ENCODE measurements around the gene TBCE. TPM values are rescaled to one million over a fixed set of nuclear protein-coding genes. Genes with fewer than 3 reads are reported as not detected.

TBCE gene
- total and polyA plus RNA-seq, 9 donors: 24.9 to 50.0 (median 40.1) TPM

DNA sequence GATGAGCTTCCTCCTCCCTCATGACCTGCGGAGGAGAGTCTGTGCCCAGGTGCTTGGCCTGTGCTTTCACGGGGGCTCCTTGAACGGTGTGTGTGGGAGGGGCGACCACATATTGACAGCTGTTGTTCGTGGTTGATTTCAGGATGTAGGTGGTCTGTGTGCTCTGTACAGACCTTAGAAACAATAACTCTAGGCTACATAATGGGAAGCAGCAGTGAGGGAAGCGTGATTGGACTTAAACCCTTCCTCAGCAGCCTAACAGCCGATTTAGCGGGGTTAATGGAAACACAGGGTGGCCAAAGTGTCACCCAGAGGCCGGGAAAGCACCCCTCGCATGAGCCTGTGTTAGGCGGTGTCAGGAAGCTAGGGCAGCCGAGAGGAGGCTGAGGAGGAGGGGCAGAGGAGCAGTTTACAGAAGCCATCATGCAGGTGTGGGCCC lies 56.0 kb downstream of the TBCE start:
- 40% methylated on average over 5 of the region's 12 CpGs for WGBS (ENCODE audit: insufficient coverage)
- no peak overlapping the region for H3K4me3 ChIP-seq (ENCODE audit: low read length)
- DNase-seq: no peak

GRCh38 chr1:235424092-235424491 lies 56.9 kb downstream of the TBCE start:
- WGBS (ENCODE audit: insufficient coverage): 92% methylated on average over 5 of the region's 8 CpGs
- H3K27me3 ChIP-seq (ENCODE audit: control insufficient read depth, insufficient read depth, low read length): no peaks in the 10 kb centered on the region
- H3K9me3 ChIP-seq (replicated peaks; ENCODE audit: control insufficient read depth, low read depth, low read length): no peaks in the 10 kb centered on the region
- peaks cover 5% of the 10 kb centered on the region for H3K36me3 ChIP-seq (ENCODE audit: control insufficient read depth, insufficient read depth, low read length)
- no peaks in the 10 kb centered on the region for H3K4me1 ChIP-seq (ENCODE audit: control insufficient read depth, insufficient read depth, low read length)
- H3K4me3 ChIP-seq (ENCODE audit: low read length): no peak overlapping the region
- no peak for DNase-seq
- H3K27ac ChIP-seq (ENCODE audit: low read length): no peak overlapping the region

More for the DNA sequence above, 56.0 kb downstream of the TBCE start:
- H3K27me3 ChIP-seq (ENCODE audit: control insufficient read depth, insufficient read depth, low read length): no peaks in the 10 kb centered on the region
- H3K4me1 ChIP-seq (ENCODE audit: control insufficient read depth, insufficient read depth, low read length): no peaks in the 10 kb centered on the region
- peaks cover 5% of the 10 kb centered on the region for H3K36me3 ChIP-seq (ENCODE audit: control insufficient read depth, insufficient read depth, low read length)
- no peaks in the 10 kb centered on the region for H3K9me3 ChIP-seq (replicated peaks; ENCODE audit: control insufficient read depth, low read depth, low read length)
- no peak overlapping the region for H3K27ac ChIP-seq (ENCODE audit: low read length)

DNA sequence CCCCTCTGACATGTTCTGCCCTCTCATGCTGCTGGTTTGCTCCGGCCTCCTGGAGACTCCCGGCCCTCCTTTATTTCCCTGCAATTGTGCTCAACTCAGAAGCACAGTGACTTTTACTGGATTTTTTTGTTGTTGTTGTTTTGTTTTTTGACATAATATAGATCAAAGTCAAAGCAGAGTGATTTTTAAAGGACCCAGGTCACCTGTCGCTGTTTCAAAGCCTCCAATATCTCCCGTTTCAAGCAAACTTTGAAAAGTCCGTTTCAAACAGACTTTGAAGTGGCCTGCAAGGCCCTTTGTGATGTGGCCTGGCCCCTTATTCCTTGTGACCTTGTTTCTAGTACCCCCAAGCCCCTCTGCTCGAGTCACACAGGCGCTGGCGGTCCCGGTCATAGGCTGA lies 58.1 kb downstream of the TBCE start:
- Histone ChIP-seq H3K27ac (ENCODE audit: low read length) (no peak overlapping the region), H3K9me3 (replicated peaks; ENCODE audit: control insufficient read depth, low read depth, low read length) (no peaks in the 10 kb centered on the region)
- WGBS (ENCODE audit: insufficient coverage): 88% methylated on average over 7 of the region's 9 CpGs

DNA sequence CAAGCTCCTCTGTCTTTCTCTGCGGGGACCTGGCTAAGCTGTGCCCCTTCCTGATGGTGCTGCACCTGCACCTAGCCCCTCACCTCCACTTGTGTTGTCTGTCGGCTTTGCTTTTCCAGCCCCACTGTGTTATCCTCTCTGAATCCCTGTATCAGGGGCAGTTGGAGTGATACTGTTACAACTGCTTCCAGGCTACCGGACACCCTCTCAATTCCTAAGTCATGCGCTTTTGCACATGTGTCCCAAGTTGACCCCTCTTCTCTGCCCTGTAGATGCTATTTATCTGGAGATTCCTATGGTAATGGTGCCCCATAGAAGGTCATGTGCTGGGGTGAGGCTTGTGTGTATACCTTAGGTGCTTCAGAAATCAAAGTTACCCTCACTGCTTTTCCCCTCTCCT lies 58.9 kb downstream of the TBCE start:
- no peaks in the 10 kb centered on the region for H3K9me3 ChIP-seq (replicated peaks; ENCODE audit: control insufficient read depth, low read depth, low read length)
- no peak overlapping the region for H3K27ac ChIP-seq (ENCODE audit: low read length)
- H3K36me3 ChIP-seq (ENCODE audit: control insufficient read depth, insufficient read depth, low read length): peaks cover 3% of the 10 kb centered on the region
- no peak for DNase-seq
- WGBS (ENCODE audit: insufficient coverage): 100% methylated on average over 1 of the region's 4 CpGs
- no peaks in the 10 kb centered on the region for H3K27me3 ChIP-seq (ENCODE audit: control insufficient read depth, insufficient read depth, low read length)
- H3K4me3 ChIP-seq (ENCODE audit: low read length): no peak overlapping the region
- H3K4me1 ChIP-seq (ENCODE audit: control insufficient read depth, insufficient read depth, low read length): no peaks in the 10 kb centered on the region

More for the DNA sequence above, 58.1 kb downstream of the TBCE start:
- Histone ChIP-seq H3K4me1 (ENCODE audit: control insufficient read depth, insufficient read depth, low read length) (no peaks in the 10 kb centered on the region), H3K36me3 (ENCODE audit: control insufficient read depth, insufficient read depth, low read length) (peaks cover 5% of the 10 kb centered on the region), H3K27me3 (ENCODE audit: control insufficient read depth, insufficient read depth, low read length) (no peaks in the 10 kb centered on the region), H3K4me3 (ENCODE audit: low read length) (no peak overlapping the region)
- no peak for DNase-seq

DNA sequence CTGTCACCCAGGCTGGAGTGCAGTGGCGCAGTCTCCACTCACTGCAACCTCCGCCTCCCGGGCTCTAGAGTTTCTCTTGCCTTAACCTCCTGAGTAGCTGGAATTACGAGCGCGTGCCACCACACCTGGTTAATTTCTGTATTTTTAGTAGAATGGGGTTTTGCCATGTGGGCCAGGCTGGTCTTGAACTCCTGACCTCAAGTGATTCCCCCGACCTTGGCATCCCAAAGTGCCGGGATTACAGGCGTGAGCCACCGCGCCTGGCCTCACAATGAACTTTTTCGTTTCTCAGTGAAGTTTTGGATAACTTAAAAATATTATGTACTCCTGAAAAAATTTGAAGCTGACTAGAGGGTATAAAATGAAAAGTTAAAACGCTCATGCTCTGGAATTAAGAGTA lies 59.5 kb downstream of the TBCE start:
- Histone ChIP-seq H3K27me3 (ENCODE audit: control insufficient read depth, insufficient read depth, low read length) (no peaks in the 10 kb centered on the region), H3K27ac (ENCODE audit: low read length) (no peak overlapping the region), H3K36me3 (ENCODE audit: control insufficient read depth, insufficient read depth, low read length) (peaks cover 2% of the 10 kb centered on the region), H3K9me3 (replicated peaks; ENCODE audit: control insufficient read depth, low read depth, low read length) (no peaks in the 10 kb centered on the region), H3K4me3 (ENCODE audit: low read length) (no peak overlapping the region), H3K4me1 (ENCODE audit: control insufficient read depth, insufficient read depth, low read length) (no peaks in the 10 kb centered on the region)
- DNase-seq: no peak
- WGBS (ENCODE audit: insufficient coverage): no CpG with 5 or more reads among the region's 13 CpGs

- Histone ChIP-seq H3K4me1 (ENCODE audit: control insufficient read depth, insufficient read depth, low read length) (no peaks in the 10 kb centered on the region), H3K27ac (ENCODE audit: low read length) (no peak overlapping the region), H3K4me3 (ENCODE audit: low read length) (no peak overlapping the region), H3K36me3 (ENCODE audit: control insufficient read depth, insufficient read depth, low read length) (peaks cover 4% of the 10 kb centered on the region), H3K27me3 (ENCODE audit: control insufficient read depth, insufficient read depth, low read length) (no peaks in the 10 kb centered on the region), H3K9me3 (replicated peaks; ENCODE audit: control insufficient read depth, low read depth, low read length) (no peaks in the 10 kb centered on the region)
- DNase-seq: no peak
- 83% methylated on average over 1 of the region's 4 CpGs for WGBS (ENCODE audit: insufficient coverage)
Observed at GRCh38 chr1:235427447-235427846, 60.2 kb downstream of the TBCE start.

DNA sequence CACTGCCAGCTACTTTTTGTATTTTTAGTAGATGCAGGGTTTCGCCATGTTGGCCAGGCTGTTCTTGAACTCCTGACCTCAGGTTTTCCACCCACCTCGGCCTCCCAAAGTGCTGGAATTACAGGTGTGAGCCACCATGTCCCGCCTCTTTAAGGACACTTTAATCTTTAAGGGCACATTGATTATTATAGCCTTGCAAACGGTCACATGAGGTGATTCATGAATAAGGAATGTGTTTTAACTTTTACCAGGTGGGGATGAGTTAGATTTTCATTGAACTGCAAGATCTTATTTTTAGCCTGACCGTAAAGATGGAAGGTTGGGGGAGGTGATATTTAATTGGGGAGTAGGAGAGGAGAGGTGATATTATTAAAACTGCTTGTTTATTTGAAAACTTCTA lies 61.9 kb downstream of the TBCE start:
- Histone ChIP-seq H3K36me3 (ENCODE audit: control insufficient read depth, insufficient read depth, low read length) (peaks cover 11% of the 10 kb centered on the region), H3K27me3 (ENCODE audit: control insufficient read depth, insufficient read depth, low read length) (no peaks in the 10 kb centered on the region), H3K9me3 (replicated peaks; ENCODE audit: control insufficient read depth, low read depth, low read length) (no peaks in the 10 kb centered on the region), H3K4me1 (ENCODE audit: control insufficient read depth, insufficient read depth, low read length) (no peaks in the 10 kb centered on the region), H3K27ac (ENCODE audit: low read length) (no peak overlapping the region), H3K4me3 (ENCODE audit: low read length) (no peak overlapping the region)
- WGBS (ENCODE audit: insufficient coverage): 50% methylated on average over 2 of the region's 5 CpGs
- DNase-seq: no peak

DNA sequence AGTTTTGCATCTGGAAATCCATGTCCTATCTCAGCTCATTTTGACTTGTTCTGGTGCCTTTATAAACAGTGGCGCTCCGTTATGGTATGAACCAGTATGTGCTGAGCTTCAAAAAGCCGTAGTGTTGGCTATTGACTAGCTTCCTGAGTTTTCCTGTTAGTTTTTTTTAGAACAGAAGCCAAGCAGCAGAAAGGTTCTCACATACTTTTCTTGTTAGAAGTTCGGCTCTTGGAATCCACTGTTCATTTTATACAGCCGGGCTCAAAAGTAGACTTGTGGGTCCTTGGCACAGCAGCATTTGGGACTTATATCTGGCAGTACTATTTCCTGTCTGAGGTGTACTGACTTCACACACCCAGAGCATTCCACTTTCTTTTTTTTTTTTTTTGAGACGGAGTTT lies 63.8 kb downstream of the TBCE start:
- H3K4me1 ChIP-seq (ENCODE audit: control insufficient read depth, insufficient read depth, low read length): no peaks in the 10 kb centered on the region
- WGBS (ENCODE audit: insufficient coverage): 78% methylated on average over 3 of the region's 6 CpGs
- H3K27ac ChIP-seq (ENCODE audit: low read length): no peak overlapping the region
- H3K9me3 ChIP-seq (replicated peaks; ENCODE audit: control insufficient read depth, low read depth, low read length): no peaks in the 10 kb centered on the region
- H3K27me3 ChIP-seq (ENCODE audit: control insufficient read depth, insufficient read depth, low read length): no peaks in the 10 kb centered on the region
- peaks cover 16% of the 10 kb centered on the region for H3K36me3 ChIP-seq (ENCODE audit: control insufficient read depth, insufficient read depth, low read length)
- no peak overlapping the region for H3K4me3 ChIP-seq (ENCODE audit: low read length)
- no peak for DNase-seq

GRCh38 chr1:235434001-235434400 lies 66.8 kb downstream of the TBCE start:
- 77% methylated on average over 3 of the region's 8 CpGs for WGBS (ENCODE audit: insufficient coverage)
- no peak overlapping the region for H3K4me3 ChIP-seq (ENCODE audit: low read length)

DNA sequence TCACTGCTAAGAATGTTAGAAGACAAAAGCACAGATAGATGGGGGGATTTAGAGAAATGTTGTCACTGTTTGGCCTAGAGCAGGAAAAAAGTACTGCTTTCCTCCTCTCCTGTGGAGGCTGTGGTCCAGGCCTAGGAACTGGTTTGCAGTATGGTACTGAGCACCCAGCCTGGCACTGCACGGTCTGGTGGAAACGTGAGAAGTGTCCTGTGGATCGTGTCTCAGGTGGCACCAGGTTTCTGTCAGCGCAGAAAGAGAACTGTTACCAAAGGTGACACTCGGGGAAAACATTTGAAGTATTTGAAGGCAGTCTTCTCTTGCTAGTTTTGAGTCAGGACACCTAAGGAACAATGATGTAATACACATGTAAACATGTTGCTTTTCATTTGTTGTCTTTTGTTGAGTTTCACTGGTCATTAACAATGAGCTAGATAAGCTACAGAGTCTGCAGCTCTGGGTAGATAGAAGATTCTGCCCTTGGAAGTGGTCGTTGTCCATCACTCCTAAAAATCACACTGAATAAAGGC lies 74.0 kb downstream of the TBCE start:
- WGBS (ENCODE audit: insufficient coverage): 82% methylated on average over 4 of the region's 6 CpGs
- Histone ChIP-seq H3K27ac (ENCODE audit: low read length) (no peak overlapping the region), H3K4me3 (ENCODE audit: low read length) (no peak overlapping the region), H3K36me3 (ENCODE audit: control insufficient read depth, insufficient read depth, low read length) (peaks cover 49% of the 10 kb centered on the region), H3K9me3 (replicated peaks; ENCODE audit: control insufficient read depth, low read depth, low read length) (no peaks in the 10 kb centered on the region), H3K4me1 (ENCODE audit: control insufficient read depth, insufficient read depth, low read length) (no peaks in the 10 kb centered on the region), H3K27me3 (ENCODE audit: control insufficient read depth, insufficient read depth, low read length) (no peaks in the 10 kb centered on the region)
- DNase-seq: no peak

More at GRCh38 chr1:235434001-235434400, 66.8 kb downstream of the TBCE start:
- DNase-seq: no peak
- no peaks in the 10 kb centered on the region for H3K27me3 ChIP-seq (ENCODE audit: control insufficient read depth, insufficient read depth, low read length)
- peaks cover 36% of the 10 kb centered on the region for H3K36me3 ChIP-seq (ENCODE audit: control insufficient read depth, insufficient read depth, low read length)
- no peaks in the 10 kb centered on the region for H3K4me1 ChIP-seq (ENCODE audit: control insufficient read depth, insufficient read depth, low read length)
- H3K27ac ChIP-seq (ENCODE audit: low read length): no peak overlapping the region
- no peaks in the 10 kb centered on the region for H3K9me3 ChIP-seq (replicated peaks; ENCODE audit: control insufficient read depth, low read depth, low read length)

Measured in muscle of leg (tissue), 11 donors.